ENCODE measurements around the gene NBAS. TPM values are rescaled to one million over a fixed set of nuclear protein-coding genes. Genes with fewer than 3 reads are reported as not detected.

The NBAS gene
- total and polyA plus RNA-seq, 2 of the 4 experiments (the other 2 are of a cell fraction), result 22.3 to 105 TPM

DNA sequence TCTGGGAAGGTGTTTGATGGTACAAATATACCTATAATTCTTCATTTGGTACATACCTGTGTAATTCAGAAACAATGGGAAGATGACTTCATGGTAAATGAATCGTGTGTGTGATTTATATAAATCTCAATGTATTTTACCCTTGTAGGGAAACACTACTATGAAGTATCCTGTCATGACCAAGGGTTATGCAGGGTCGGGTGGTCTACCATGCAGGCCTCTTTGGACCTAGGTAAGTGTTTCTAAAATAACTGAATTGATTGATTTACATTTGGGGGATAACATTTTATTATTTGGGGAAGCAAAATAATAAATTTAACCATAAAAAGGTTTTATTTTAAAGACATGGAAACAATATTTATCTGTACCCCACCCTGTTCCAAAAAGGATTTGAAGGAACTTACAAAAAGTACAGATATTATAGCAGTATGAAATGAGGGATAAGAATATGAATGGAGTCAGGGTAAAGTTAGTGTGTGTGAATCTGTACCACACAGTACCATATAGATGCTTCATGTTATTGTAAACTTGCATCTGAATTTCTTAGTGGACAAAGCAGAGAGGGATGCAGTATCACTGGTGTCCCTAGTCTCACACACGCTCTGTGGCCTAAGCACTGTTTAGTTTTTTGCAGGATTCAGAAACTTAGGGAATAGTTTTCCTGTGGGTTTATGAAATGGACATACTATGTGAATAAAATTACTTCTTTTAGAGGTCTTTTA is 42.1 kb upstream of the NBAS start:
- Histone ChIP-seq H3K4me1 (ENCODE audit: control insufficient read depth, insufficient read depth, low read length) (no peaks in the 10 kb centered on the region), H3K36me3 (ENCODE audit: control insufficient read depth, insufficient read depth, low read length) (peaks cover 52% of the 10 kb centered on the region), H3K9me3 (ENCODE audit: control insufficient read depth, insufficient read depth, low read length) (no peaks in the 10 kb centered on the region), H2AK9ac (replicated peaks; ENCODE audit: low read depth, low read length, poor library complexity) (no peak overlapping the region), H3K4ac (ENCODE audit: low read depth, low read length) (no peak overlapping the region), H3K4me3 (ENCODE audit: insufficient read depth, low read depth, low read length) (no peak overlapping the region), H2BK5ac (ENCODE audit: low read depth, low read length, poor library complexity, severe bottlenecking) (no peak overlapping the region), H3K4me2 (ENCODE audit: low read depth, low read length) (no peak overlapping the region), H4K8ac (ENCODE audit: low read depth in 2 of 2, low read length in 2 of 2) (no peak overlapping the region), H2BK15ac (ENCODE audit: low read depth, low read length) (no peak overlapping the region), H2AFZ (replicated peaks; ENCODE audit: low read length, poor library complexity) (no peak overlapping the region), H3K23ac (ENCODE audit: low read depth, low read length) (no peak overlapping the region), H3K14ac (replicated peaks; ENCODE audit: low read depth, low read length) (no peak overlapping the region), H4K91ac (ENCODE audit: insufficient read depth, low read depth, low read length) (no peak overlapping the region), H3K79me1 (ENCODE audit: low read depth in 1 of 2, low read length in 2 of 2) (no peaks in the 10 kb centered on the region; a peak in 1 of 4 replicates), H2AK5ac (ENCODE audit: low read depth, low read length) (no peak overlapping the region), H3K27me3 (ENCODE audit: control insufficient read depth, insufficient read depth, low read length) (no peaks in the 10 kb centered on the region), H3K18ac (ENCODE audit: low read depth, low read length) (no peak overlapping the region), H2BK20ac (ENCODE audit: low read depth, low read length) (no peak overlapping the region), H4K5ac (ENCODE audit: low read depth, low read length) (no peak overlapping the region), H3K27ac (ENCODE audit: insufficient read depth, low read length) (no peak overlapping the region), H2BK120ac (ENCODE audit: low read depth, low read length) (no peak overlapping the region), H3K9ac (ENCODE audit: low read depth, low read length) (no peak overlapping the region), H3K9me1 (ENCODE audit: insufficient read depth, low read length) (no peaks in the 10 kb centered on the region), H3K56ac (ENCODE audit: extremely low read depth, insufficient read depth, low read length) (no peak overlapping the region), H4K20me1 (ENCODE audit: insufficient read depth, low read length) (no peaks in the 10 kb centered on the region; the same call in 1 of the 2 replicates)
- intact Hi-C loops (cut with micrococcal nuclease), result no loop called here
- ChIA-PET CTCF (no interaction called here), POLR2A (ENCODE audit: unreplicated experiment) (no interaction called here)
- no CpG with 5 or more reads among the region's 3 CpGs for WGBS, 2 experiments (ENCODE audit: extremely low coverage in 2 of 2, insufficient read length in 1 of 2)
- dilution Hi-C loops (cut with HindIII; ENCODE audit: low sequenced_read_pairs, unreplicated experiment), result no loop called here
- no peak for ATAC-seq (ENCODE audit: low read depth)
- in situ Hi-C loops (cut with MboI; ENCODE audit: low sequenced_read_pairs), result no loop called here
- no peak for DNase-seq
- BruUV-seq (replicated peaks), result no TSS peak
- TF ChIP-seq BHLHE40 (IDR thresholded peaks at IDR 0.05; ENCODE audit: low read depth, low read length) (no peak), RFX5 (IDR thresholded peaks at IDR 0.05; ENCODE audit: low read depth, low read length) (no peak)

Measured in IMR-90 (cell line).